HG03469 (cell line): Measurements from ENCODE around the gene BACH2.

Experiments used
- ATAC-seq: cut with Tn5 transposase; IDR thresholded peaks from one replicate; pipeline ENCODE4 v1.9.1; 2021; ENCODE audit warnings: mild to moderate bottlenecking, moderate library complexity, moderate number of reproducible peaks; ENCODE audit not compliant: unreplicated experiment

The BACH2 gene

GRCh38 chr6:90241229-90241880 is 55.3 kb downstream of the BACH2 start:
- ATAC-seq, result no peak

GRCh38 chr6:90238496-90239266 is 58.0 kb downstream of the BACH2 start:
- no peak for ATAC-seq

- no peak for ATAC-seq
These were observed 59.2 kb downstream of the BACH2 start for GRCh38 chr6:90237350-90237990.

- no peak for ATAC-seq
These were observed 62.6 kb downstream of the BACH2 start for GRCh38 chr6:90233994-90234393.

DNA sequence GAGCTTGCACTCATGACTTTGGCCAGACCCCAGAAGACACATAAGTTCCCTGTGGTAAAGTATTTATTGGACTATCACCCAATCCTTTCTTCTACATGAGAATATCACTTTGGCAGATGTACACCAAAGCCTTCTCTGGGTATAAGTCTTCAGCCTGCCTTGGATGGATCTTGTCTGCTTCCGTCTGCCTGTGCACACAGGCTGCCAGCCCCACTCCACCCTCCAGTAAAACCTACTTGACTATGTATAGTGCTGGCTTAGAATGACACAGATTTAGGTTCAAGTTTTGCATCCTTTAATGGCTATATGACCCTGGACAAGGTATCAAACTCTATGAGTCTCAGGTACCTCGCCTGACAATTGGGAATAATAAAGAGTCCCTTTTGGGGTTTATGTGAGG is 63.4 kb downstream of the BACH2 start:
- no peak for ATAC-seq

GRCh38 chr6:90231798-90232197 is 64.8 kb downstream of the BACH2 start:
- no peak for ATAC-seq

DNA sequence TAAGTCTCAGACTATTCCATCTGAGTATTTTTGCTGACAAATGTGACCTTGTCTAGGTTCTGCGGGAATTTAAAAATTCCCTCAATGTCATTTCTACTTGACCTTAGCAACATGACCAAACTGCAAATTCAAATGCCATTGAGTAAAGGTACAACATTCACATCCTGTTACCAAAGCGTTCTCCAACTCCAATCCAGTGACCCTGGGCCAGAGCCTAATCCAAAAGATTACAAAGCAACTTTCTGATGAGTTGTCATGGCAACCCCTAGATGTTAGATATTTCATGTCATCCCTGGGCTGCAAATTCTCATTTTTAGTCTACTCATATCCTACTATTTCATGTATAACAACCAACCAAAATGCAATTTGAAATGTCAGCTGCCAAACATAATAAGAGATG is 65.3 kb downstream of the BACH2 start:
- ATAC-seq, result no peak

DNA sequence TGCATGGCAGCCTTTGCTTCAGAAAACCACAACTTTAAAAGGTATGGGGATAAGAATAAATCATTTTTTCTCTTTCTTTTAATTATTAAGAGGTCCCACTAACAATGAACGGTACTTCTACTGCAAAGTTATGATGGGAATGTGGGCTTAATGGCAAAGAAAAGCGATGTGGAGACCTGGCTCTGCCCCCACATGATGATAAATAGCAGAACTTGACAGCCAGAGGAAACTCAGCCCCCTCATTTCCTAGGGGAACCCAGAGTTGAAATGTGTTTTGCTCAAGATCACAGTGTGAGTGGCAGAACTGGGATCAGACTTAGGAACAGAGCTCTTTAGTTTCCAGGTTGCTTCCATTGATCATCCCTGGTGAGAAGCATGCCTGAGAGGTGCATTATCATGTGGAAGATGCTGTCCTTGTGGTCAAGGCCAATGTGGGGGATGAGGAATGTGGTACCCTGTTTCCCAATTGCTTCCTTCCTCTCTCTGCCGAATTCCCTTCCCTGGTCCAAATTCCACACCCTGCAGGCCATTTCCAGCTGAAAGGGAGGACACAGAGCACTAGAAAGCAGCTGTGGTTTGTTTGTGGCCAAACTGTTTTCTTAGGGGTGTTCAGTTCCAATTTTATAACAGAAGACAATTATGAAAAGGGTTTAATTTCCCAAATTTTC is 66.0 kb downstream of the BACH2 start:
- ATAC-seq, result no peak

DNA sequence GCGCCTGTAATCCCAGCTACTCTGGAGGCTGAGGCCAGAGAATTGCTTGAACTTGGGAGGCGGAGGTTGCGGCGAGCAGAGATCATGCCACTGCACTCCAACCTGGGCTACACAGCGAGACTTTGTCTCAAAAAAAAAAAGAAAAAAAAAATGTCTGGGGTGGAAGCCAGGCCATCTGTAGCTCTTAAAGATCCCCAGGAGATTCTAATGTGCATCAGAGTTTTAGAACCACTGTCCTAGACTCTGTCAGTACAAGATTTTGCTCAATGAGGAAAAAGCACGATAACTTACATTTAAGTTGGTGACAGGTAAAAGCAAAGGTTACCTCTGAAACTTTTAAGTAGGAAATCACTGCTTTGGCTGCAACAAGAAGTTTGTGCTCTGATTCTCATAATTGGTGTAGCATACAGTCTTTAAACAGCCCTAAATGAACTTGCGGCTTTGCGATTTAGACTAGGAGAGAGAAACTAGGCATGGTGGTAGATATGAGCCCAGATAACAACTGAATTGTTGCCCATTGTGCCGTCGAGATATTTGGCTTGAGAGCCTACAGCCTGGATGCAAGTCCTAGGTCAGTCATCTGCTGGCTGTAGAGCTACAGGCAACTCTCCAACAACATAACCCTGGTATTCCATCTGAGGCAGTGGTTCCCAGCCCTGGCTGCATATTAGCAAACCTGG is 67.2 kb downstream of the BACH2 start:
- ATAC-seq, result no peak

DNA sequence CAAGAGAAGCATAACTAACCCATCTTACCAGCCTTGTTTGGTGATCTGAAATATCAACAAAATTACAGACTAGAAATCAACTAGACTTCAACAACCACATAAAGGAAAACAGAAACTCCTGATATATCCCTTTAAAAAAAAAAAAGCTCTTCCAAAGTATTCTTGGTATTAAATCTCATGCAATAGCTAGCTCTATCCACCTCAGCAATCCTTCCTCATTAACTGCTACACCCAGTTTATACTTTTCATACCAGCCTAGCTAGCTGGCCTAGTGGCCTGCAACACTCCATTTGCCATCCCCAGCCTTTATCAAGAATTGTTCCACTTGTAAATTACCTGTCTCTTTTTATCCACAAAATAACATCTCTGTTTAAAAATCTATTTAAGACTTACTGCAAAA is 69.0 kb downstream of the BACH2 start:
- no peak for ATAC-seq

DNA sequence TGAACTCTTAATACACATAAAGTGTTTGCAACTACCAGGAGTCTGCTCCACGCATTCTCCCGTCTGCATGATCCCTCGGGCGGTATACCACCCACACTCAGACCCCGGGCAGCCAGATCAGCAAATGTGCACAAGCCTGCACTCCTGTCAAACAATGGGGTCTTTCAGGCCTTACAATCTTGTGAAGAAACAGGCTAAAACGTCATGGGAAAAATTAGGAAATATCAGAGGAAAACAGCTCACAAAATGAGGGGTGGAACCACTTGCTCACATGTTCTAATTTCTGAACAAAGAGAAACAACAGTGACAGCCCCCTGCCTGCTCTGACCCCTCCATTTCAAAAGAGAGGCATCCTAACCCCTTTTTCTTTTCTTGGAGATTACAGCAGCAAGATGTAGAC is 69.4 kb downstream of the BACH2 start:
- ATAC-seq, result no peak

DNA sequence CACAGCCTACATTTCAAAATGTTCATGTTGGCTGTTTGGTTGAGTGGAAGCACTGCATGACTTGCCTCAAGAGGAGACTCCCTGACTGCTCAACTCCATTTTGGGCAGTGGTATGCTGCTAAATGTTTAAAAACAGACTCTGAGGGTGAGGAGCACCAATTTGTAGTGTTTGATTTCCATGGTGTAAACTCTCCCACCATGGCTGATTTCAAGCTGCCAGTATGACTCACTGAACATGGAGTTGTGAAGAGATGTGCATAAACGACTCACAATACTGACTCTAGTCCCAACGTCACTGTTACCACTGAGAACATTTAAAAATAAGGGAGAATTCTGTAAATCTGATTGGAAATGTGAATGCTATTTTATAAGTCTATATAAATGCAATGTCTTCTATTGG is 70.4 kb downstream of the BACH2 start:
- no peak for ATAC-seq

DNA sequence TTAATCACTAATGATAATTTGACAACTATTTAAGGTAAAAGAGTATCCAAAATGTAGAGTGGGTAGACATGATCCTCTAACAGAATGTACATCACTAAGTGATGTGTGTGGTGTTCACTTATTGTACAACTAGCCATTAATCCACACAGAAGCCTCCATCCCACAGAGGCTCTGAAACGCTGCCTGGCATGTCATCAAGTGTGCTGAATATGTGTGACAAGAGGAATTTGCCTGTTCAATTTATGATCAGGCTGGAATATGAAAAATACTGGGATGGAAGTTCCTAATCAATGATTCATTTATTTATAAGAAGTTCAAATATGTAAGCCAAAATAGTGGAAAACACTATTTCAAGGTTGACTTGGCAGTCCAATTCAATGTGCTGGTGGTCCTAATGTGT is 72.4 kb downstream of the BACH2 start:
- no peak for ATAC-seq

- ATAC-seq, result no peak
These were observed 73.9 kb downstream of the BACH2 start for GRCh38 chr6:90222724-90223198.

- ATAC-seq, result no peak
These were observed 74.6 kb downstream of the BACH2 start for GRCh38 chr6:90222008-90222407.

DNA sequence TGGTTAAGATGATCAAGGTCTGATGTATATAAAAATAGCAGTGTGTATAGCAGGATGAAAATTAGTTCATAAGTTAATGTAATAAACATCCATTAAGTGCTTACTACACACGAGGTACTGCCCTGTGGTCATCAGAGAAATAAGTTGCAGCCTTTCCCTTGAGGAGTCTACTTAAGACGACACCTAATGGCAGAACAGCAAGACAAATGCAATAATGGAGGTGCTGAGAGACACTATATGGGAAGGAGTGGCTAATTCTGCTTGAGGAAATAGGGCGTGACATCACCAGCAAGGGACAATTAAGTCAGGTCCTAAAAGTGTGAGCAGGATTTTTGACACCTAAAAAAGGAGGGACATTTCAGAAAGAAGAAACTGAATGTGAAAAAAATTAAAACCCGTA is 75.2 kb downstream of the BACH2 start:
- no peak for ATAC-seq

DNA sequence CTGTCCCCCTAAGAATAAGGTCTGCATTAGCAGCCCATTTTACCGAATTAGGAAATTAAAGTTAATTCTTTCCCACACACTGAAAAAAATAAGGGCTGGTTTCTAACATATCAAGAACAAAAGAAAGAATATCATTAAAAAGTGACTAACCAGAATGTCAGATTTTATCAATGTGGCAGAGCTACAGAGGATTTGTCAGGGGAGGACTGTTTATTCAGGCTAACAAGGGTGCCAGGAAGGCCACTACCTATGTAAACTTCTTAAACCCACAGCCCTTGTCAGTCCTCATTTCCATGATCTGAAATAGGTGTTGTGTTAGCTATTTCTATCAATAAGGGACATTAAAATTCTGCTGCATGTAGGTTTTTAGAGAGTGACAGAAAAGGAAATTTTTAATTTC is 76.4 kb downstream of the BACH2 start:
- no peak for ATAC-seq

DNA sequence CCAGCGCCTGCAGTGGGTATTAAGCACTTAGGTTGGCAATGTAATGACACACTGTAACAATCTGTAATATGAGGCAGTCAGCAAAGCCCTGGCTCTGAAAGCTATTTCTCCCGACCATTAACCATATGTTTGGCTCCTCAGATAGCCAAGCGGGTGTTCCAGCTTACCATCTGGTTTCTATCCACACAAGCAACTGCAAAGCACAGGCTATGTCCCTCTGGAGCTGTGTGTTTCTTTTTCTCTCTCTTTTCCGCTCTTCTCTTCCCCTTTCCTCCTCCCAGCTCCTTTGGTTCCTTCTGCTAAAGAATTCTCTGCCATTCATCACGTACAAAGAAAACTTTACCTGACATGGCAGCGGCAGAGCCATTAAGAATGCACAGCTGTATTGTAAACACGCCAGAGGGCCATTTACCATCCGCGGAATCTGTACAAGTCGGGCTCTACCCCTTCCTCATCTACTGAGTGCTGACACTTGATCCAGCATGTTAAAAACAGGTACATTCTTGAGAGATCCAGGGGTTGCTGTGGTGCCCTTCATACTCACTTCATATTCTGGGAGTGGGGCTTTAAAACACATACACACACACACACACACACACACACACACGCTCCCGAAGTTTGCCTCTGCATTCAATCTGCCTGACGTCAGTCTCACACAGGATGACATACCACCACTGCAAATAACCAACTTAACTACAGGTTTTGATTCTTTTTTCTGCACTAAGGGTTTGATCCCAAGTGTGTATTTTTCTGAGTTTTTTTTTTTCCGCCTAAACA is 77.2 kb downstream of the BACH2 start:
- ATAC-seq, result no peak

- ATAC-seq, result no peak
These were observed 77.8 kb downstream of the BACH2 start for GRCh38 chr6:90218959-90219208.

DNA sequence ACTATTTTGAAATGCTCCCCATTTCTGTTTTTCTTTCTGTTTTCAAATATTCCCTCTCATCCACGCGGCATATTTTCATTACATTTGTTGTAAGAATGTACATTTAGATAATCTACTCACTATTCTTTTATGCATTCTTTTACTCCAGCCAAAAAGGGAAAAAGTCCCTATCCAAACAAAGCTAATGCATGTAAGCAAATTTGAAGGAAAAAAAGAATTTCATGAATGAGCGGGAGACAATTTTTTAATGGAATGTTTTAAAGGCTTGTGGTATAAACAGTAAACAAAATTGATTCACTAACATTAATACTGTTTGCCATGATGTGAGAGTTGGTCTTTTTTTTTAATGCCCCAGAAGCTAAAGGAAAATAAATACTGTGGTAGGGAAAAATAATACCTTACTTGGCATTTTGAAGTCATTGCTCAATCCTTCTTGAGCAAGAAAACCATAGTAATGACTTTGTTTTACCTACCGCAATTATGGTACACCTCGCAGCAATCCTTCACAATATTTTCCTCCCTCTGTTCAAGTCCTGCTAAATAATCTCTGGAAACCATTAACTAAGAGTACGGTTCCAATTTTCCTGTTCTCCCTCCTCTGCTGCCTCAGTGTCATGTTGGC is 79.0 kb downstream of the BACH2 start:
- ATAC-seq, result no peak
